ENCODE results near the gene CDC20B.
A peak's percentile ranks its signal among the peaks of the same experiment; 100 is the strongest.

The CDC20B gene

GRCh38 chr5:55066277-55066676, 106.7 kb downstream of the CDC20B start:
- no peak overlapping the region for H3K4me3 ChIP-seq (ENCODE audit: low read depth, low read length)
- in situ Hi-C loops (cut with HindIII; ENCODE audit: low sequenced_read_pairs) = no loop called here
- DNase-seq (ENCODE audit: low read depth, low spot score) = no peak
- no peak for TF ChIP-seq CTCF (IDR thresholded peaks at IDR 0.05; ENCODE audit: low read depth, low read length)

GRCh38 chr5:55064523-55064922, 108.5 kb downstream of the CDC20B start:
- no peak for DNase-seq (ENCODE audit: low read depth, low spot score)
- H3K4me3 ChIP-seq (ENCODE audit: low read depth, low read length) = no peak overlapping the region
- in situ Hi-C loops (cut with HindIII; ENCODE audit: low sequenced_read_pairs) = no loop called here
- TF ChIP-seq CTCF (IDR thresholded peaks at IDR 0.05; ENCODE audit: low read depth, low read length) = no peak

GRCh38 chr5:55063899-55064298, 109.1 kb downstream of the CDC20B start:
- no peak for TF ChIP-seq CTCF (IDR thresholded peaks at IDR 0.05; ENCODE audit: low read depth, low read length)
- peak; percentile 54 for DNase-seq (ENCODE audit: low read depth, low spot score)
- H3K4me3 ChIP-seq (ENCODE audit: low read depth, low read length) = no peak overlapping the region
- in situ Hi-C loops (cut with HindIII; ENCODE audit: low sequenced_read_pairs) = no loop called here

GRCh38 chr5:55063220-55063863, 109.6 kb downstream of the CDC20B start:
- DNase-seq (ENCODE audit: low read depth, low spot score) = peak; percentile 6
- TF ChIP-seq CTCF (IDR thresholded peaks at IDR 0.05; ENCODE audit: low read depth, low read length) = no peak
- H3K4me3 ChIP-seq (ENCODE audit: low read depth, low read length) = no peak overlapping the region
- in situ Hi-C loops (cut with HindIII; ENCODE audit: low sequenced_read_pairs) = no loop called here

Measured in astrocyte of the spinal cord (primary cell).